H9 (cell line): ENCODE results near the gene LMF1. TPM values are rescaled to one million over a fixed set of nuclear protein-coding genes. Genes with fewer than 3 reads are reported as not detected.

Experiments
- DNase-seq: peaks from one replicate; pipeline ENCODE4 v3.0.0-alpha.2; 2017
- H2AFZ ChIP-seq: one replicate; pipeline ENCODE4 v1.6.1; 2013; ENCODE audit warnings: mild to moderate bottlenecking, low read length, control low read depth, moderate library complexity
- H2AK5ac ChIP-seq: 2 replicates; pipeline ENCODE4 v1.6.1; 2013; ENCODE audit warnings: low read length, control low read depth, mixed read lengths; ENCODE audit not compliant: insufficient read length
- H2BK120ac ChIP-seq: one replicate; pipeline ENCODE4 v1.6.1; 2013; ENCODE audit warnings: low read depth, mild to moderate bottlenecking, low read length, control low read depth, inconsistent platforms; ENCODE audit not compliant: poor library complexity, severe bottlenecking
- H2BK12ac ChIP-seq: 2 replicates; pipeline ENCODE4 v1.6.1; 2013; ENCODE audit warnings: low read length, control low read depth, mixed read lengths, low read depth; ENCODE audit not compliant: insufficient read length
- H2BK15ac ChIP-seq: 2 replicates; pipeline ENCODE4 v1.6.1; 2013; ENCODE audit warnings: low read depth, low read length, control low read depth
- H2BK20ac ChIP-seq: one replicate; pipeline ENCODE4 v1.6.1; 2013; ENCODE audit warnings: low read depth, mild to moderate bottlenecking, low read length, control low read depth, inconsistent platforms; ENCODE audit not compliant: poor library complexity, severe bottlenecking
- H2BK5ac ChIP-seq: 2 replicates; pipeline ENCODE4 v1.6.1; 2013; ENCODE audit warnings: low read length, control low read depth, mixed read lengths; ENCODE audit not compliant: insufficient read length
- H3K14ac ChIP-seq: 2 replicates; pipeline ENCODE4 v1.6.1; 2013; ENCODE audit warnings: low read length, control low read depth; ENCODE audit not compliant: insufficient read depth
- H3K18ac ChIP-seq: 2 replicates; pipeline ENCODE4 v1.6.1; 2013; ENCODE audit warnings: low read depth, mild to moderate bottlenecking, mixed read lengths, low read length, control low read depth; ENCODE audit not compliant: insufficient read length
- H3K23ac ChIP-seq: 2 replicates; pipeline ENCODE4 v1.6.1; 2013; ENCODE audit warnings: low read length, control low read depth, mixed read lengths, low read depth; ENCODE audit not compliant: insufficient read length
- H3K23me2 ChIP-seq: 2 replicates; pipeline ENCODE4 v1.6.1; 2013; ENCODE audit warnings: low read depth, mild to moderate bottlenecking, mixed read lengths, low read length, control low read depth; ENCODE audit not compliant: insufficient read length, poor library complexity, severe bottlenecking
- H3K27ac ChIP-seq: 2 replicates; pipeline ENCODE4 v1.5.1; 2013; ENCODE audit warnings: low read length, control low read depth, mixed read lengths, low read depth; ENCODE audit not compliant: insufficient read length
- H3K27me3 ChIP-seq: 2 replicates; pipeline ENCODE4 v1.6.1; 2013; ENCODE audit warnings: low read length, control low read depth, inconsistent platforms; ENCODE audit not compliant: insufficient read depth
- H3K4ac ChIP-seq: 2 replicates; pipeline ENCODE4 v1.6.1; 2013; ENCODE audit warnings: low read depth, mild to moderate bottlenecking, control low read depth, inconsistent platforms, low read length, moderate library complexity
- H3K4me1 ChIP-seq: 2 replicates; pipeline ENCODE4 v1.6.1; 2013; ENCODE audit warnings: low read length, control low read depth, inconsistent platforms; ENCODE audit not compliant: insufficient read depth
- H3K4me2 ChIP-seq: 2 replicates; pipeline ENCODE4 v1.6.1; 2013; ENCODE audit warnings: low read length, control low read depth, mixed read lengths; ENCODE audit not compliant: insufficient read length, insufficient read depth
- H3K56ac ChIP-seq: 2 replicates; pipeline ENCODE4 v1.6.1; 2013; ENCODE audit warnings: low read depth, mild to moderate bottlenecking, mixed read lengths, low read length, control low read depth; ENCODE audit not compliant: insufficient read length
- H3K79me1 ChIP-seq: 2 replicates; pipeline ENCODE4 v1.6.1; 2013; ENCODE audit warnings: low read depth, mild to moderate bottlenecking, moderate library complexity, low read length, control low read depth, inconsistent platforms; ENCODE audit not compliant: insufficient read depth, poor library complexity, severe bottlenecking
- H3K79me2 ChIP-seq: 2 replicates; pipeline ENCODE4 v1.6.1; 2013; ENCODE audit warnings: low read length, control low read depth, inconsistent platforms; ENCODE audit not compliant: insufficient read depth
- H3K9ac ChIP-seq: 2 replicates; pipeline ENCODE4 v1.6.1; 2013; ENCODE audit warnings: low read length, control low read depth, mixed read lengths; ENCODE audit not compliant: insufficient read length; ENCODE audit errors: extremely low read depth
- H3K9me3 ChIP-seq: one replicate; pipeline ENCODE4 v1.6.1; 2013; ENCODE audit warnings: low read depth, low read length, inconsistent platforms; ENCODE audit not compliant: control insufficient read depth
- H3T11ph ChIP-seq: one replicate; pipeline ENCODE4 v1.6.1; 2013; ENCODE audit warnings: mild to moderate bottlenecking, low read length, control low read depth, inconsistent platforms
- H4K20me1 ChIP-seq: one replicate; pipeline ENCODE4 v1.6.1; 2013; ENCODE audit not compliant: control insufficient read depth, insufficient read length, insufficient read depth
- H4K5ac ChIP-seq: 2 replicates; pipeline ENCODE4 v1.6.1; 2013; ENCODE audit warnings: low read depth, mild to moderate bottlenecking, mixed read lengths, low read length, control low read depth; ENCODE audit not compliant: insufficient read length
- H4K8ac ChIP-seq: replicated peaks from 2 replicates; pipeline ENCODE4 v1.6.1; 2013; ENCODE audit warnings: low read length, control low read depth, mixed read lengths, low read depth; ENCODE audit not compliant: insufficient read length
- H4K91ac ChIP-seq: 2 replicates; pipeline ENCODE4 v1.6.1; 2013; ENCODE audit warnings: low read depth, mild to moderate bottlenecking, moderate library complexity, mixed read lengths, low read length, control low read depth; ENCODE audit not compliant: insufficient read length
- H3K27ac Mint-ChIP-seq, 3 experiments: 2 replicates in 2 of 3; 3 replicates in 1 of 3; pipeline ENCODE4 v1.8.0; 2020 to 2021; ENCODE audit warnings: mixed read lengths in 3 of 3, mild to moderate bottlenecking in 1 of 3, moderate library complexity in 1 of 3
- H3K27me3 Mint-ChIP-seq: 2 replicates; pipeline ENCODE4 v1.8.0; 2021; ENCODE audit warnings: low read depth, mild to moderate bottlenecking, moderate library complexity, mixed read lengths
- H3K36me3 Mint-ChIP-seq, 3 experiments: 2 replicates in 2 of 3; 3 replicates in 1 of 3; pipeline ENCODE4 v1.8.0; 2020 to 2021; ENCODE audit warnings: low read depth in 3 of 3, mixed read lengths in 3 of 3; ENCODE audit not compliant: insufficient read depth in 1 of 3
- H3K4me1 Mint-ChIP-seq, 2 experiments: 2 replicates each; pipeline ENCODE4 v1.8.0; 2020; ENCODE audit warnings: mixed read lengths in 2 of 2
- H3K4me3 Mint-ChIP-seq, 2 experiments: 2 replicates in 1 of 2; 3 replicates in 1 of 2; pipeline ENCODE4 v1.8.0; 2020 to 2021; ENCODE audit warnings: mild to moderate bottlenecking in 2 of 2, mixed read lengths in 2 of 2, moderate library complexity in 1 of 2
- H3K9me3 Mint-ChIP-seq, 2 experiments: 2 replicates in 1 of 2; 3 replicates in 1 of 2; pipeline ENCODE4 v1.8.0; 2020; ENCODE audit warnings: mild to moderate bottlenecking in 2 of 2, mixed read lengths in 2 of 2, moderate library complexity in 1 of 2
- CTCF ChIP-seq: fragments of 200-600 bp; sonication (generic); conservative IDR thresholded peaks from 3 replicates; pipeline ENCODE4 v1.8.0; 2021; ENCODE audit warnings: antibody characterized with exemption, mild to moderate bottlenecking
- WGBS: extraction: QIAGEN DNeasy Blood & Tissue Kit; methylation state at CpG from one replicate; pipeline ENCODE4 v1.1.7; 2013; ENCODE audit warnings: missing lambda C conversion rate, low lambda C conversion rate, mixed read lengths; ENCODE audit not compliant: insufficient read length; ENCODE audit errors: extremely low coverage; 5-methylcytosine and 5-hydroxymethylcytosine counted together
- total RNA-seq: library from RNA; stranded (reverse); gene quantifications from 2 replicates; pipeline ENCODE4 v1.2.1, GENCODE V29; 2021

LMF1 gene
- total RNA-seq, 1 experiment from 2014 or later: 7.1 TPM

GRCh38 chr16:897200-897543, 73.6 kb downstream of the LMF1 start:
- H3K14ac ChIP-seq: no peak overlapping the region
- H3K23ac ChIP-seq: no peak overlapping the region
- H3K23me2 ChIP-seq: no peaks in the 10 kb centered on the region
- H2BK12ac ChIP-seq: no peak overlapping the region
- no peak overlapping the region for H3K56ac ChIP-seq
- H2BK15ac ChIP-seq: no peak overlapping the region
- H4K20me1 ChIP-seq: no peaks in the 10 kb centered on the region
- no peak overlapping the region for H4K5ac ChIP-seq
- H3K4ac ChIP-seq: no peak overlapping the region
- no peak overlapping the region for H2BK5ac ChIP-seq
- no peaks in the 10 kb centered on the region for H3K9me3 ChIP-seq
- H4K8ac ChIP-seq: no peak overlapping the region
- Mint-ChIP-seq H3K9me3 (no peaks in the 10 kb centered on the region; a peak in 1 of 5 replicates), H3K27ac (peak overlapping the region in 1 of 3 experiments; percentile 41; a peak in 2 of 7 replicates), H3K27me3 (no peaks in the 10 kb centered on the region; the same call in 1 of the 2 replicates), H3K4me1 (peaks cover 5 to 6% of the 10 kb centered on the region in 2 experiments; a peak in 2 of 4 replicates), H3K4me3 (no peak overlapping the region), H3K36me3 (no peaks in the 10 kb centered on the region)
- H3K18ac ChIP-seq: no peak overlapping the region
- no peak overlapping the region for H2AFZ ChIP-seq
- no peaks in the 10 kb centered on the region for H3K79me1 ChIP-seq
- H2AK5ac ChIP-seq: no peak overlapping the region
- no CpG with 5 or more reads among the region's 18 CpGs for WGBS
- H2BK120ac ChIP-seq: no peak overlapping the region
- no peaks in the 10 kb centered on the region for H3K79me2 ChIP-seq
- no peak overlapping the region for H4K91ac ChIP-seq
- no peak overlapping the region for H3T11ph ChIP-seq
- no peak overlapping the region for H3K27ac ChIP-seq
- no peak overlapping the region for H3K4me2 ChIP-seq
- no peak overlapping the region for H2BK20ac ChIP-seq
- H3K4me1 ChIP-seq: no peaks in the 10 kb centered on the region
- no peaks in the 10 kb centered on the region for H3K27me3 ChIP-seq
- TF ChIP-seq CTCF: peak; percentile 27; the same call in 2 of the 3 replicates
- DNase-seq: no peak
- H3K9ac ChIP-seq: no peak overlapping the region
